GM18870 (cell line): Measurements from ENCODE around the gene DAPK2.
"Not testable (repeated sequence)": the region's sequence is repeated elsewhere in the genome, so short reads cannot be mapped to it uniquely, and the experiment has no call there.

Source experiments
- ATAC-seq: cut with Tn5 transposase; IDR thresholded peaks from one replicate; pipeline ENCODE4 v1.9.1; 2021; ENCODE audit warnings: moderate library complexity; ENCODE audit not compliant: unreplicated experiment

Gene DAPK2

GRCh38 chr15:63899606-63900005 is 146.7 kb downstream of the DAPK2 start:
- not testable (repeated sequence) for ATAC-seq

GRCh38 chr15:63899193-63899592 is 147.1 kb downstream of the DAPK2 start:
- ATAC-seq = no peak

GRCh38 chr15:63896336-63897115 is 149.8 kb downstream of the DAPK2 start:
- ATAC-seq = peak; percentile 71

DNA sequence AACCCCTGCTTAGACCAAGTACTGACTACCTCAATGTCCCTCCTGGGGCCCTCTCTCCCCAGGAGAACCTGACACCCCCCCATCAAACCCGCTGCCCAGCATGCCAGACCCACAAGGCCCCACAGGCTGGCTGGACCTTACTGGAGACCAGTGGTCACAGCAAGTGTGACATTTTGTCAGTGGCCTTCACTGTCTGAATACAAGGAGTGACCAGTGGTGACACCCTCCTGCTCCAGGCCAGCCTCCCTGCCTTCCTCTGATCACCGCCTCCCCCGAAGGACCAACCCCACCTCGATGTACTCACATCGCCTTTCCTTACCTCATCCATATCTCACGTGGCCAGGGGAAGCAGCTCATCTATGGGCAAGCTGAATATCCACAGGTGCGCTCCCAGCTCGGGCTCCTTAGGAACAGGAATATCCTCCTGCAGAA is 150.5 kb downstream of the DAPK2 start:
- ATAC-seq = no peak

DNA sequence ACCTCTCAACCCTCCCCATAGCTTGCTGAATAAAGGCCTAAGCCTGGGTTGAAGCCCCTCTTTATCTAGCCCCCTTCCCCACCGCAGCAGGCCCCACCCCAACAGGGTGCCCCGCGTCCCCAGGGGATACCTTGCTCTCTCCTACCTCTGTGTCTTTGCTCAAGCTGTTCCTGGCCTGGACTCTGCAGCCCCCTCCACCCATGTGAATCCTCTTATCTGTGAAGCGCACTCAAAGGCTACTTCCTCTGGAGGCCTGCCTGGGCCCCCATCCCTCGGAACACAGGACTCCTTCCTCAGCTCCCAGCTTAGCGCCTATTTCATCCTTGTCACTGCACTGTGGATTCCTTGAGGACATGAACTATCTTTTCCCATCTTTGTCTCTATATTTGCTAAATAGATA is 151.1 kb downstream of the DAPK2 start:
- no peak for ATAC-seq

DNA sequence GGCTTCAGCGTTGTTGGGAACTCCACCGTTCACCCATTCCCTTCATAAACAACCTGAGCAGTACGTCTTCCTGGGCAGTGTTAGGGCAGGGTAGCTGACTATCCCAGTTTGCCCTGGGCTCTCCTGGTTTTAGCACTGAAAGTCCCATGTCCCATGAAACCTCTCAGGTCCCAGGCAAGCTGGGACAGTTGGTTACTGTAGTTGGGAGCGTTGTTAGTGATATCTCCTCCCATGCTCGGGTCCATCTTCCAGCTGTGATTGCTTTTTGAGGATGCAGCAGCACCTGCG is 151.7 kb downstream of the DAPK2 start:
- no peak for ATAC-seq

DNA sequence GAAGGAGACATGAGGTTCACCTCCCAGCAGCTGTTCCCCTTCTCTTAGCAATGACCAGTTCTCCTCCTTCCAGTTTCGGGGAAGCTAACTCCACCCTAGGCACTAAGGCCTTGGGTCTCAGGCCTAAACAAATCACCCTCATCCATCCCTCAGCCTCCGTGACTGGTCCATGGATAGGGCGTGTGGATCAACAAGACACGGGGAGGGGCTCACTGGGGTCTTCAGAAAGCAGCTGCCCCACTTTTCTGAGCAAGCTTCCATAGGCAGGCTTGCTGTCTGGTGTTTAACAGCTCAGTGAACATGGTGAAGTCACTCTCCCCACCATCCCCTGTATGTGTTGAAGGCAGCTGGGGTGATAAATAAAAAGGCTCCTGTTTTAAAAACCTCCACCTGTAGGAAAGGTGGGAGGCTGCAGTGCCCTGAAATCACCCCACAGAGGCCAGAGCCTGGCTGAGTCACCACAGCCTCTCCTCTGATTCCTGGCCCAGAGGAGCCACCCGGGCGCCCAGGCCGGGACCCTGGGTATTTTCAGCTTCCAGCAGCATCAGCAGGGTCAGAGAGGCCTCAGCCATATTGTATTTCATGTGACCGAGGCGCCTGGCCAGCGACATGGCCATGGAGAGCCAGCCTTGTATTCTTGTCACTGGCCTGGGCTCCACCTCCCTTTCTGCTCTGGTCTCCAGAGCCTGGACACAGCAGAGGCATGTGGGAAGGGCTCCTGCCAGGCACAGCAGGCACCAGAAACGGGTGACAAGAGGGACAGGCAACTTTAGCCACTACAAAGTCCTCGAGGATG is 152.2 kb downstream of the DAPK2 start:
- ATAC-seq = no peak

GRCh38 chr15:63892794-63893441 is 153.4 kb downstream of the DAPK2 start:
- ATAC-seq = no peak

DNA sequence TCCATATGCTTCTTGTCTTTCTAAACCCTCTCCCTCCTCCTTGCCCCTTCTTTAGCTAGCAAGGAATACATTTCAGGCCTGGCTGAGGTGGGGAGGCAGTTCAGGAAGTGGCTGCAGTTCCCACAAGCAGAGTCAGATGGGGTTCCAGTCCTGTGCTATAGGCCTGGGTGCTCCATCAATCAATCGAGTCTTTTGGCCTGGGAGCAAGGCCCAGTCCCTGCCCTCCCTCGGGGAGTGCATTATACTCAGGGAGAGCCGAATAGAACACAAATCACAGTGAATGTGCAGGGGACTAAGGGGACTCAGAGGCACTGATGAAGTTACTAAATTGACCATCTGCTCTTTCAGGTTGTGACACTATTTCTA is 154.5 kb downstream of the DAPK2 start:
- ATAC-seq = no peak

DNA sequence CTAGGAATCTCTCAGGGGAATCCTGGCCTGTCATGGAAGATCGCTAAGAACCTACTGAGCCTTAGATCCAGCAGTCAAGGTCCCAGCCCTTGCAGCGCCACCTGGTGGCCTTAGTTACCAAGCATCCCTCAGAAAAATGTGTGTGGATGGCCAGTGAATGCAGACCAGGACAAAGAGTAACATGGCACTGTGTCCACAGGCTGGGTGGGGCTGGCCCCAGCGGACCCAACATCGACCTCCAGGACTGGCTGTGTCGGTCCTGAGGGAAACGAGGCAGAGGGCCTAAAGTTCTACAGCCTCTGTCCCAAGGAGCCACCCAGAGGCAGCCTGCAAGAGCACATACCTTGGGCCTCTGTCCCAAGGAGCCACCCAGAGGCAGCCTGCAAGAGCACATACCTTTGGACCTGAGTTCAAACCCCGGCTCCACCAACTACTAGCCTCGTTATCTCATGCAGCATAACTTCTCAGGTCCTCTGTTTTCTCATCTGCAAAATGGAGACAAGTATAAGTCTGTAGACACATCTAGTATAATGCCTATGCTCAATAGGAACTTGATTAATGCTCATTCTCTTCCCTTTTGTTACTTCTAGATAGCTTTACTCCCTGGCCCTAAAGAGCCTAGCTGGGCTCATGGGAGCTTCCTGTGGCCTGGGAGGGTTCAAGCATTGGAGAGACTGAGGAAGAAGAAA is 155.1 kb downstream of the DAPK2 start:
- ATAC-seq = no peak

DNA sequence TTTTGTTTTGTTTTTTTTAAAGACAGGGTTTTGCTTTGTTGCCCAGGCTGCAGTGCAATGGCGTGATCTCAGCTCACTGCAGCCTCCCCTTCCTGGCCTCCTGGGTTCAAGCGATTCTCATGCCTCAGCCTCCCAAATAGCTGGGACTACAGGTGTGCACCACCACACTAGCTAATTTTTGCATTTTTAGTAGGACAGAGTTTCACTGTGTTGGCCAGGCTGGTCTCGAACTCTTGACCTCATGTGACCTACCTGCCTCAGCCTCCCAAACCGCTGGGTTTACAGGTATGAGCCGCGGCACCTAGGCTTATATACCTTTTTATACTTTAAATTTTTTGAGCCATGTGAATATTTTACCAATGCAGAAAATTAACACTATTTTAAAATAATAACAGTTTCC is 155.7 kb downstream of the DAPK2 start:
- ATAC-seq = no peak

GRCh38 chr15:63889831-63890230 is 156.5 kb downstream of the DAPK2 start:
- no peak for ATAC-seq

- ATAC-seq = no peak
Measured at GRCh38 chr15:63888823-63889222, 157.5 kb downstream of the DAPK2 start.

DNA sequence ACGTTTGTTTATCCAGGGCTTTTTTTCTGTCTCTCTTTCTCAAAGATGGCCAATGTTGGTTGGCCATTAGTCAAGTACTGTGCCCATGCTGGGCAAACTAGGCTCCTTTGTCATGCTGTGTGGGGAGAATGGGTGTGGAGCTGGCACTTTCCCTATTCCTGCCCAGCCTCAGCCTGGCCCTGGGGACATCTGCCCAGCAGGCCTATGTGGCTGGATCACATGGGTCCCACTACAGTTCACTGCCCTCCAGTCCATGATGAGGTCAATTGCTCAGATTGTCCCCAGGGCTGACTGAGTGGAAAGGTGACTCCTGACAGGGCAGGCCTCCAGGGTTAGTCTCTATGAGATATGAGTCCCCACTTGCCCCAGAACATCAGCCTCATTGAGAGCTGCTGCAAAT is 158.1 kb downstream of the DAPK2 start:
- ATAC-seq = no peak

- ATAC-seq = no peak
Measured at GRCh38 chr15:63887630-63888029, 158.7 kb downstream of the DAPK2 start.

- ATAC-seq = no peak
Measured at GRCh38 chr15:63884953-63885352, 161.3 kb downstream of the DAPK2 start.

- ATAC-seq = no peak
Measured at GRCh38 chr15:63881431-63881830, 164.9 kb downstream of the DAPK2 start.

DNA sequence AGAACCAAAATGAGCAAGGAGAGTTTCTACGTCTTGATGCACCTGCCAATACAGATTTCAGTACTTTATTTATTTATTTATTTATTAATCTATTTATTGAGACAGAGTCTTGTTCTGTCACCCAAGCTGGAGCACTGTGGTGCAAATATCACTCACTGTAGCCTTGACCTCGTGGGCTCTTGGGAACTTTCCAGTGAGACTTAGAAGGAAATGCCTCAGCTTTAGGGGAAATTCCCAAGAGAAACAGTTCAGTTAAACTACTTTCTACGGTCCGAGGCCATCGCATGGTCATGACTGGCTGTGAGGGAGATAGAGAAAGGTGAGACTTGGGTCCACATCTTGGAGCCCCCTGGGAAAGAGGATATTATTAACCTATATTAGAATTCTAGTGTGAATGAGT is 165.5 kb downstream of the DAPK2 start:
- no peak for ATAC-seq

- no peak for ATAC-seq
Measured at GRCh38 chr15:63879995-63880394, 166.3 kb downstream of the DAPK2 start.

GRCh38 chr15:63879211-63879610 is 167.1 kb downstream of the DAPK2 start:
- no peak for ATAC-seq

DNA sequence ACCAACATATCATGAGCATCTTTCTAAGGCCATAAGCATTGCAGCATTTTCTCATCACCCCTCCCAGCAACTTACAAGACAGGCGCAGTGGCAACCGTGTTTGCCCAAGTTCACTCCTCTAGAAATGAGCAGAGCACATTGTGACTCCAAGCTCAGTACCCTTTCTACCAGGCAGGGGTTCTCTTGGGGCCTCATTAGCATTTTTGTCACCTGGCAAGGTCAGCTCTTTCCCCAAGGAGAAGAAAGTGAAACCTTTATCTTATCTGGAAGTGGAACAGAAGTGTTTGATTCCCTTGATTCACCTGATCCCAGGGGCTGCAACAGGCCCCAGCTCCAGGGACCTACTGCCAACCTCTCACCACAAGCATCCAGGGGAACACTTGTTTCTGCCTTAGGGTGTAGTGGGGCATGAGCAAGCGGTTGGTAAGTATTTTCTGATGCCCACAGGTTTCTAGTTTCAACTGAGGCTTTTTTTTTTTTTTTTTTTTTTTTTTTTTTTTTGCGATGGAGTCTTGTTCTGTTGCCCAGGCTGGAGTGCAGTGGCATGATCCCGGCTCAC is 168.5 kb downstream of the DAPK2 start:
- no peak for ATAC-seq
